Measurements from ENCODE around the gene RAP1GAP2. TPM values are rescaled to one million over a fixed set of nuclear protein-coding genes. Genes with fewer than 3 reads are reported as not detected.
A peak's percentile ranks its signal among the peaks of the same experiment; 100 is the strongest.
"Not testable (repeated sequence)": the region's sequence is repeated elsewhere in the genome, so short reads cannot be mapped to it uniquely, and the experiment has no call there.

The RAP1GAP2 gene
- total and polyA plus RNA-seq, 7 donors: 4.8 to 14.7 (median 12.5) TPM

DNA sequence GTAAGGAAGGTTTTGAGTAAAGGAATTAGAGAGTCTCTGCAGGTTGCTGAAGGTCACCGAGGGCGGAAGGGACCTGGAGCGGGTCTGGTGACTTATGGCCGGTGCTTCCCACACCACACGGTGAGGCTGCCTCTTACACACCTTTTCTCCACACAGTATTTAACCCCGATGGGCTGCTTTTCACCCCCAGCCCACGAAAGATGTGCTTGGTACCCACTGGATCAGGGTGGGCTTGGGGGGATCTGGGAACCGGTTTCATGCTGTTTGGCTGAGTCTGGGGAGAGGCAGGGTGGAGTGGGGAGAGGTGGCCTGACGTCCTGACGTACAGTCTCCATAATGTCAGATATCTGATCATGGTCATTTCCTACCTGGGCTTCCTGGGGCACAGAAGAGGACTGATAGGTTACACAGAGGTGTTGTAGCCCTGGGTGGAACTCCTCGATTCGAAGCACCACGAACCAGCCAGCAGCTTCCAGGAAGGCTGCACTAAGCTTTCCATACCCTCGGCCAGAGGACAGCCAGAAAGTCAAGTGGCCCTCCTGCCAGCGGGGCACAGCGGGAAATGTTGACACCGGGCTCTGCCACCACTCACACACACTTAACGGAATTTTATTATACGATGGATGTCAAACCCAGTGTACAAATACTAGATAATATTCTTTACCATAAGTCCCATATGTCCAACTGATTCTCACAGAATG is 233.1 kb downstream of the RAP1GAP2 start:
- DNase-seq: no peak
- intact Hi-C loops (cut with DNase I): no loop called here
- Histone ChIP-seq H3K4me1 (no peaks in the 10 kb centered on the region), H3K4me3 (no peak overlapping the region), H3K36me3 (peaks cover 0 to 42% (median 0%) of the 10 kb centered on the region in 4 donors), H3K27ac (no peak overlapping the region), H3K9me3 (no peaks in the 10 kb centered on the region), H3K27me3 (no peaks in the 10 kb centered on the region)
- 86 to 87% methylated on average over 19 of the region's 19 CpGs for WGBS, 2 donors
- TF ChIP-seq POLR2A (IDR thresholded peaks at IDR 0.05): no peak
- TF ChIP-seq POLR2AphosphoS5 (IDR thresholded peaks at IDR 0.05): no peak
- TF ChIP-seq, protein P1, sequence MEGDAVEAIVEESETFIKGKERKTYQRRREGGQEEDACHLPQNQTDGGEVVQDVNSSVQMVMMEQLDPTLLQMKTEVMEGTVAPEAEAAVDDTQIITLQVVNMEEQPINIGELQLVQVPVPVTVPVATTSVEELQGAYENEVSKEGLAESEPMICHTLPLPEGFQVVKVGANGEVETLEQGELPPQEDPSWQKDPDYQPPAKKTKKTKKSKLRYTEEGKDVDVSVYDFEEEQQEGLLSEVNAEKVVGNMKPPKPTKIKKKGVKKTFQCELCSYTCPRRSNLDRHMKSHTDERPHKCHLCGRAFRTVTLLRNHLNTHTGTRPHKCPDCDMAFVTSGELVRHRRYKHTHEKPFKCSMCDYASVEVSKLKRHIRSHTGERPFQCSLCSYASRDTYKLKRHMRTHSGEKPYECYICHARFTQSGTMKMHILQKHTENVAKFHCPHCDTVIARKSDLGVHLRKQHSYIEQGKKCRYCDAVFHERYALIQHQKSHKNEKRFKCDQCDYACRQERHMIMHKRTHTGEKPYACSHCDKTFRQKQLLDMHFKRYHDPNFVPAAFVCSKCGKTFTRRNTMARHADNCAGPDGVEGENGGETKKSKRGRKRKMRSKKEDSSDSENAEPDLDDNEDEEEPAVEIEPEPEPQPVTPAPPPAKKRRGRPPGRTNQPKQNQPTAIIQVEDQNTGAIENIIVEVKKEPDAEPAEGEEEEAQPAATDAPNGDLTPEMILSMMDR (IDR thresholded peaks at IDR 0.05): no peak
- no peak for TF ChIP-seq EP300 (IDR thresholded peaks at IDR 0.05)

DNA sequence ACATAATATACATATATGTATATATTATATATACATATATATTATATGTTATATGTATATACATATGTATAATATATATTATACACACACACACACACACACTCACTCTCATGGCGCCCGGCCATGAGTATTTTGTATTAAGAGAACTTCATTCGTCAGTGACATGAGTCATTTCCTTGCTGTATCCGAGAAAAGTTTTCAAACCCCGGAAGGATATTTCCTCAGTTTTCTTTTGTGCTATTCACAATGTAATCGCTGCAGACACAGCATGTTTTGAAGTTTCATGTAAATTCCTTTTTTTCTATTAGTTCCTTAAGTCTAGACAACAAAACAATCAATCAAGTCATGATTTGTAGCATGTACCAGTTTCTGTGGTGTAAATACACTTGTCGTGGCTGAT is 233.9 kb downstream of the RAP1GAP2 start:
- intact Hi-C loops (cut with DNase I): no loop called here
- TF ChIP-seq POLR2AphosphoS5 (IDR thresholded peaks at IDR 0.05): peak in 1 of 4 donors; percentile 10
- TF ChIP-seq EP300 (IDR thresholded peaks at IDR 0.05): no peak
- no peak for TF ChIP-seq POLR2A (IDR thresholded peaks at IDR 0.05)
- TF ChIP-seq, protein P1 (IDR thresholded peaks at IDR 0.05): no peak
- WGBS, 2 donors: 80 to 87% methylated on average over 7 of the region's 7 CpGs
- Histone ChIP-seq H3K4me1 (no peaks in the 10 kb centered on the region), H3K9me3 (no peaks in the 10 kb centered on the region), H3K4me3 (no peak overlapping the region), H3K36me3 (peaks cover 0 to 42% (median 0%) of the 10 kb centered on the region in 4 donors), H3K27ac (peak overlapping the region in 1 of 4 donors; percentile 39), H3K27me3 (no peaks in the 10 kb centered on the region)
- DNase-seq: no peak

DNA sequence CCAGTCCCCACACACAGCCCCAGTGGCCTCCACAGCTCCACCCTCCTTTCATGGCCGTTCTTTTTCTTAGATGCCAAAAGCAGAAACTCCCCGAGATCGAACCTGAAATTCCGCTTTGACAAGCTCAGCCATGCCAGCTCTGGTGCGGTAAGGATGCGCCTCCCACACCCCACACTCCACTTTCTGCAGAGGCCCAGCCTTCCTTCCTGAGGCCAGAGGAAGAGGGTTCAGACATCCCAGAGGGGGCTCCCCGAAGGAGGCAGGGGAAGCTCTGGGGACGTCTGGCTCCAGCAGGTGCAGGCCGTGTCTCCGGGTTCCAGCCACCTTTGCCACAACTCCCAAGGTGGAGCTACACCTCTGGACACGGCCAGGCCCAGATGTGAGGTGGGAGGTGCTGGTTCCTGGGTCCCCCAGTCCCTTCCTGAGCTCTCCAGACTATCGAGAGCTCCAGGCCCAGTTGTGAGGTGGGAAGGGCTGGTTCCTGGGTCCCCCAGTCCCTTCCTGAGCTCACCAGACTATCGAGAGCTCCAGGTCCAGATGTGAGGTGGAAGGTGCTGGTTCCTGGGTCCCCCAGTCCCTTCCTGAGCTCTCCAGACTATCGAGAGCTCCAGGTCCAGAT is 234.7 kb downstream of the RAP1GAP2 start:
- H3K9me3 ChIP-seq; H3K4me3 ChIP-seq; intact Hi-C loops (cut with DNase I); H3K4me1 ChIP-seq; H3K27me3 ChIP-seq; DNase-seq: not testable (repeated sequence)
- peaks cover 0 to 40% (median 0%) of the 10 kb centered on the region in 4 donors for H3K36me3 ChIP-seq
- peak overlapping the region in 1 of 4 donors; percentile 39 for H3K27ac ChIP-seq
- 89 to 91% methylated on average over 14 of the region's 14 CpGs for WGBS, 2 donors

DNA sequence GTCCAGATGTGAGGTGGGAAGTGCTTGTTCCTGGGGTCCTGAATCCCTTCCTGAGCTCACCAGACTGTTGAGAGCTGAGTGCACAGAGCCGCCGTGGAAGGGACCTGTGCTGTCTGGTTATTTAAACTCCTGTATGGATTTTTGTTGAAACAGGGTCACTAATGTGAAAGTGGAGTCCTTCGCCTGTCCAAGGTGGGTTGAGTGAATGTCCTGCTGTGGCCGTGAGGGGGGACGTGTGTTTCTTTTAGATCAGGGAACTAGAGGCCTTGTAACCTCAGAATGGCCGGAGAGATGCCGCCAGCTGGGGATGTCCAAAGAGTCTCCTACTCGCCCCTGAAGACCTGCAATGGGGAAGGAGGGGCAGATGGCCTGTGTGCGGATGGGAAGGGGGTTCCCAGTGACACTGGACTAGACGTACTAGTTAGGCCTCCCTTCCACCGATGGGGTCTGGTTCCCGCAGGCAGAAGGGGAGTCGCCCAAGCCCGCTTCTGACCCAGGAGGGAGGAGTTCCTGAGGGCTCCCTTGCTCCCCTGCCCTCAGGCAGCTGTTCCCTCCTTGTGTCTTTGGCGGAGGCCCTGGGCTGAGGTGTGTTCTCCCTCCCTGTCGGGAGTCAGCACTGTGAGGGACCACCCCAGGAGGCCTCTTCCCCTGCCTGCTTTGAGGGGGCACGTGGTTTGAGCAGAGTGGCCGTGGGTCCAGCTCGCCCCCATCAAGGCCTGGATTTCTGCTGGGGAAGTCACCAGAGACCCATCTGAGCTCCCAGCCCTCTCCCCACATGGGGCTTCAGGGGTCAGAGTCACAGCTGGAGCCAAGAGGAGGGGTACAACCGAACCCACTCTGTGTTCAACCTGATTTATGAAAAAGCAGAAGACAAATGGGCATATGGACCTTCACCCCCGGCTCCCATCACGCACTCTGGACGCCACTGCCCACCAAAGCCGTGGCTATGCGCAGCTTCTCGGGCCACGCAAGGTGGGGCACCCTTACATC is 236.3 kb downstream of the RAP1GAP2 start:
- Histone ChIP-seq H3K36me3 (peaks cover 0 to 26% (median 0%) of the 10 kb centered on the region in 4 donors), H3K9me3 (no peaks in the 10 kb centered on the region), H3K4me1 (no peaks in the 10 kb centered on the region), H3K27me3 (no peaks in the 10 kb centered on the region), H3K4me3 (no peak overlapping the region), H3K27ac (no peak overlapping the region)
- DNase-seq: no peak
- 91 to 94% methylated on average over 27 of the region's 27 CpGs for WGBS, 2 donors
- TF ChIP-seq, protein P1 (IDR thresholded peaks at IDR 0.05): no peak
- TF ChIP-seq EP300 (IDR thresholded peaks at IDR 0.05) (no peak), POLR2AphosphoS5 (IDR thresholded peaks at IDR 0.05) (no peak), POLR2A (IDR thresholded peaks at IDR 0.05) (no peak)
- intact Hi-C loops (cut with DNase I): no loop called here

DNA sequence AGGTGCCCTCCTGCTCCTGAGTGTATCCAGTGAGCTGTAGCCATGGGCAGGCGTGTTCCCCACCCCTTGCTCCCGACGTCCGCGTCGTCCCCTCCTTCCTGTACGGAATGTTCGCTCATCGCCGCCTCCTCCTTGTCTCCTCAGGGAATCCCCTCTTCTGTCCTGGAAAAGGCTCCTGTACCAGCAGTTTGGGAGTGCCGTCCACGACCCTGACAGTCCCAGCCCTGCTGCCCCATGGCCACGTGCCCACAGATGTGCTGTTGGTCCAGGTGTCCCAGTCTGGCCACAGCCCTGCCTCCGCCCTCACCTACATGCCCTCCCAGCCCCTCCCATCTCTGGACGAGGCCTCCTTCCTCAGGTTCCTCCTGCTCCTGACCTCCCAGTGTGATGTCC is 237.0 kb downstream of the RAP1GAP2 start:
- peaks cover 0 to 26% (median 0%) of the 10 kb centered on the region in 4 donors for H3K36me3 ChIP-seq
- no peaks in the 10 kb centered on the region for H3K9me3 ChIP-seq
- DNase-seq: no peak
- H3K4me1 ChIP-seq: no peaks in the 10 kb centered on the region
- no peaks in the 10 kb centered on the region for H3K27me3 ChIP-seq
- WGBS, 2 donors: 79 to 89% methylated on average over 15 of the region's 15 CpGs
- intact Hi-C loops (cut with DNase I): no loop called here
- TF ChIP-seq, protein P1 (IDR thresholded peaks at IDR 0.05): no peak
- TF ChIP-seq EP300 (IDR thresholded peaks at IDR 0.05): no peak
- no peak for TF ChIP-seq POLR2AphosphoS5 (IDR thresholded peaks at IDR 0.05)
- no peak for TF ChIP-seq POLR2A (IDR thresholded peaks at IDR 0.05)
- no peak overlapping the region for H3K27ac ChIP-seq
- no peak overlapping the region for H3K4me3 ChIP-seq

Measured in sigmoid colon (tissue), 7 donors.